ENCODE results near the gene CCDC157.

- TF ChIP-seq REST (IDR thresholded peaks at IDR 0.05) (no peak), JUND (IDR thresholded peaks at IDR 0.05) (no peak), CTCF (IDR thresholded peaks at IDR 0.05; ENCODE audit: low read depth, low read length, missing input control) (no peak)
These were observed 5.3 kb downstream of the CCDC157 start for GRCh38 chr22:30361916-30362650.

All from liver (tissue), 3 donors.